ENCODE data around the gene NUDT14.

GRCh38 chr14:105178868-105179140, 2.3 kb downstream of the NUDT14 start:
- TF ChIP-seq CTCF (IDR thresholded peaks at IDR 0.05) (no peak), POLR2A (IDR thresholded peaks at IDR 0.05) (no peak)
